Fibroblast of villous mesenchyme (primary cell): ENCODE results near the gene SENP1. TPM values are rescaled to one million over a fixed set of nuclear protein-coding genes. Genes with fewer than 3 reads are reported as not detected.

ENCODE experiments used
- DNase-seq: peaks from one replicate; pipeline ENCODE4 v3.0.0-alpha.2; 2010; ENCODE audit warnings: low read depth
- H3K4me3 ChIP-seq: 2 replicates; pipeline ENCODE4 v1.5.1; 2011; ENCODE audit warnings: low read depth, mild to moderate bottlenecking, low read length
- CTCF ChIP-seq: IDR thresholded peaks from 2 replicates; pipeline ENCODE4 v1.5.1; 2012; ENCODE audit warnings: low read depth, mild to moderate bottlenecking, low read length; ENCODE audit not compliant: insufficient read depth
- total RNA-seq: library from RNA; depleted of rRNA; stranded (reverse); fragments of >200 nt; gene quantifications from 2 replicates; pipeline ENCODE4 v1.2.3, GENCODE V29; 2012

Gene SENP1
- total RNA-seq, 1 donor: 35.8 TPM

- TF ChIP-seq CTCF: no peak
- no peak for DNase-seq
- H3K4me3 ChIP-seq: no peak overlapping the region
Observed at GRCh38 chr12:48026060-48026827, 79.6 kb downstream of the SENP1 start.

- H3K4me3 ChIP-seq: no peak overlapping the region
- TF ChIP-seq CTCF: no peak
- DNase-seq: no peak
Observed at GRCh38 chr12:48025281-48025680, 80.6 kb downstream of the SENP1 start.

DNA sequence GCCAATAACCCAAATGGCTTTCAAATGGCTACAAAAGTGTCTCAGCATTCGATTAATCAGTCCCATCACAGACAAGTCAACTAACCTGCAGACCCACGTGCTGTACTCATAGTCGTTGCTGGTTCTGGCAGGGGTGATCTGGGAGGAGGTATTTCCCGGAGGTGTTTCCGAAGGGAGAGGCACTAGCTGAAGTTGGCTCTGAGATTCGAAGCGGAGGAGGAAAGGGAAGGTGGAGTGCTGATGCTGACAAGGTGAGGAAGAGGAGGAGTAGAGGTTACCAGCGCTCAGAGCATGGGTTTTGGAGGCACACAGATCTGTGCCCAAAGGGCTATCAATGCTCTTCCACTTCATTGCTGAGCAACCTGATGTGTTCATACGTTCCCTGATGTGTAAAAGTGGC is 81.1 kb downstream of the SENP1 start:
- no peak for TF ChIP-seq CTCF
- H3K4me3 ChIP-seq: no peak overlapping the region
- DNase-seq: no peak

DNA sequence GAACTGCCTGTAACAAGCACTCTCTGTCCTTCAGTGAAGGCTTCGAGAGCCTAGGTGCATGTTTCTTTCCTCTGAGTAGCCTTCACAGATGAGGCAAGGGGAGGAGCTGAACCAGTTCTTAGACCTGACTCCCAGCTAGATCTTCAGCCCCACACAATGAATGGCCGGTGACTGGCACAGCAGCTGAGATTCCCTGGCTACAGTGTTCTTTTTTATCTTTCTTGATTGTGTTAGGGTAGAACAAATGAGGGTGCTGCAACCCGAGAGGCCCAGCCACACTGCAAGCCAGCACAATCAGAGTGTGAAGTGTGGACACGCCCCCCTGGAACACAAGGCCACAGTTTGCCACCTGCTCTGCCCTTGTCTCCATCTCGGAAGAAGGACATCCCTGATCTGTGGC is 82.5 kb downstream of the SENP1 start:
- DNase-seq: no peak
- no peak overlapping the region for H3K4me3 ChIP-seq
- no peak for TF ChIP-seq CTCF

DNA sequence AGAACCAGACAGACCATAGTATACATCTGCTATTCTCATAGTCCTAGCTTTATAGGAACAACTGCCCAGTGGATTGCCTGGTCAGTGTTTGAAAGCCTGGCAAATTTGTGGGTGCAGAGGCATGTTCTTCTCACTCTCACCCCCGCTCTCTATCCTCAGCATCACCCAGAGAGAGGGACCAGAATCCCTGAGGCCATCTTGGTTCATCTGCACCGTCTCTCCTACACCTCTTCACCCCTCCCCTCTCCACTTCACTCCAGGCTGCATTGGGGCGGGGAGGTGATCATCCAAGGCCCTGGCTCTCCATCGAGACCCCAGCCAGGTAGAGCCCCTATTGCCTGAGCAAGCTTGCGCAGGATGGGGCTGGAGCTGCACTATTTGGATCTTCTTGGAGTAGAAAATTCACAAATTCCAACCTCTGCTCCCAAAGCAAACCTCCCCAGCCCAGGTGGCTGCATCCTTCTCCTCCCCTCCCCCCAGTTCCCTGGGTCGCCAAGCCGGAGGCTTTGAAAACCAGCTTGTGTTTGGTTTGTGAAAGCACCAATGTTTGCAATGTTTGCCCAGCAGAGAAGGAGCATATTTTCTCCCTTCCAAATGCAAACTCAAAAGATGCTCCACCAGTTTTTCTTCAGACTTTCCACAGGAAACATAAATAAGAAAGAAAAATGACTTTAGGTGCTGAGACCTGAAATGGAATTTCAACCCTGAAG is 83.0 kb downstream of the SENP1 start:
- no peak overlapping the region for H3K4me3 ChIP-seq
- TF ChIP-seq CTCF: no peak
- no peak for DNase-seq

GRCh38 chr12:48022180-48022521 is 83.7 kb downstream of the SENP1 start:
- no peak for DNase-seq
- TF ChIP-seq CTCF: no peak

More at GRCh38 chr12:48022180-48022521, 83.7 kb downstream of the SENP1 start:
- H3K4me3 ChIP-seq: no peak overlapping the region
